ENCODE results near the gene VMP1.
A peak's percentile ranks its signal among the peaks of the same experiment; 100 is the strongest.
"Not testable (repeated sequence)": the region's sequence is repeated elsewhere in the genome, so short reads cannot be mapped to it uniquely, and the experiment has no call there.

Gene VMP1

DNA sequence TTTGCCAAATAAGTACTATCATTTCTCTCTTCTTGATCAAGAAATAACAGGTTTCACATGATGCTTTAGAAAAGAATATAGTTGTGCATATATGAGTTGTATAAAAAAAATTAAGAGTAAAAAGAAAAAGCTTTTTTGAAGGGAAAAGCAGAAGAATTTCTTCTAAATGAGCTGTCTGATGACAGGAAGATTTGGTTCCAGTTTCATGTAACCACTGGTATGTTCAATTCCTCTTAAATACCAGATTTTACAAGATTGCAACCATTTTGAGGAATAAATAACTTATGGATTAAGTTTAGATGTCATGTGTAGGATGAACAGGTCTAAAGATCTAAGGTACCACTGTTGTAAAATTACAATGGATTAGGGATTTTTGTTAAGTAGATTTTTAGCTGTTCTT is 45.0 kb downstream of the VMP1 start:
- peak overlapping the region; percentile 41 to 77 for H3K27ac Mint-ChIP-seq

DNA sequence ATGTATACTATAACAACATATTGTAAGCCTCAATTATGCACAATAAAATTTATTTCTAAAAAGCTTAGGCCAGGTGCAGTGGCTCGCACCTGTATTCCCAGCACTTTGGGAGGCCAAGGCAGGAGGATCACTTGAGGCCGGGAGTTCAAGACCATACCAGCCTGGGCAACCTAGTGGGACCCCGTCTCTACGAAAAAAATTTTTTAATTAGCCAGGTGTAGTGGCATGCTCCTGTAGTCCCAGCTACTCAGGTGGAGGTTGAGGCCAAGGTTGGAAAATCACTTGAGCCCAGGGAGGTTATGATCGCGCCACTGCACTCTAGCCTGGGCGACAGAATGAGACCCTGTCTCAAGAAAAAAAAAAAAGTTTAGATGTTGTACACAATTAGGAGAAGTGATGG is 45.5 kb downstream of the VMP1 start:
- DNase-seq: no peak
- H3K4me1 Mint-ChIP-seq (ENCODE audit: low read depth in 2 of 2): peaks cover 7 to 9% of the 10 kb centered on the region in 2 donors
- H3K27me3 Mint-ChIP-seq: no peaks in the 10 kb centered on the region
- H3K4me3 Mint-ChIP-seq: no peak overlapping the region
- peaks cover 11% of the 10 kb centered on the region for H3K36me3 Mint-ChIP-seq (ENCODE audit: insufficient read depth)
- no peak for ATAC-seq (replicated peaks)
- H3K27ac Mint-ChIP-seq: no peak overlapping the region
- no peaks in the 10 kb centered on the region for H3K9me3 Mint-ChIP-seq

More for the DNA sequence above, 45.0 kb downstream of the VMP1 start:
- Mint-ChIP-seq H3K36me3 (ENCODE audit: insufficient read depth) (peaks cover 11% of the 10 kb centered on the region), H3K27me3 (no peaks in the 10 kb centered on the region), H3K9me3 (no peaks in the 10 kb centered on the region), H3K4me1 (ENCODE audit: low read depth in 2 of 2) (peaks cover 7 to 9% of the 10 kb centered on the region in 2 donors), H3K4me3 (no peak overlapping the region)
- DNase-seq: no peak
- ATAC-seq (replicated peaks): no peak

DNA sequence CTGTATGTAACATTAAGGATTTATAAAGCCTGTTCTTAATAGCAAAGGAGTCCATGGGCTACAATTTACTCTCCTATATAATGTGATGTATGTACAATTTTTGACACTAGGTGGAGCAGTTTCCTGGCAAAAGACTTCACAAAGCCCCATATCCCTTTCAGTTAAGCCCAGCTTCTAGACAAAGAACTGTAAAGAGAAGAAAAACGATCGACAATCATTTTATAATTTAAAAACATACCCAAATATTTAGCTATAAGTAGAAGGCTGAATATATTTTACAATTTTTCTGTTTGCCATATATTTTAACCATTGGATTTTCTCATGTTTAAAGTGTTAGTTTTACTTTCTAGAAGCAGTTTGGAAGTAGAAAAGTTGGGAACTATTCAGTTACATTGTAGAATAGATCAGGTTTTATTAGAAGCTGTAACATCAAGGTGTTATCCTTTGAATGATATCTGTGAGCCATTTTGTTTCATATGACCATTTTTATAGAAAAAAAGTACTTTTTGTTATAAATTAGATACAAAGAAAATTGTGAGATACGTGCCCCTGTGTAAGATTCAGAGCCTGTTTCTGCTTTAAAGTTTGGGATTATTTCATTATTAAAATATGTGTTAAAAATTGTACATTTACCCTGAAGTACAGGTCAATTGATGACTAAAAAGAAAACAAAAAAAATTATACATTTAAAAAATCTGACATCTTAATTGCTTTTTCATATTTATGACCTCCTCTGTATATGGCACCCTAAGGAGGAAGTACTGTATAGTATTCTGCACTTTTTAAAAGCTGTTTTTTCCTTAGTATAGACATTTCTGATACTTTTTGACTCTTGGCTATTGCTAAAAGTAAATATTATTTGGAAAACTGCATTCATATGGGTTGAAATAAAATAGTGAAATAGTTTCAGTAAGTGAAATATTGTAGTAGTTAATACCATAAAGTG is 46.3 kb downstream of the VMP1 start:
- peaks cover 7 to 9% of the 10 kb centered on the region in 2 donors for H3K4me1 Mint-ChIP-seq (ENCODE audit: low read depth in 2 of 2)
- H3K27ac Mint-ChIP-seq: peak overlapping the region; percentile 49 to 51
- peaks cover 14% of the 10 kb centered on the region for H3K36me3 Mint-ChIP-seq (ENCODE audit: insufficient read depth)
- no peaks in the 10 kb centered on the region for H3K9me3 Mint-ChIP-seq
- H3K27me3 Mint-ChIP-seq: no peaks in the 10 kb centered on the region
- ATAC-seq (replicated peaks) (peak; percentile 98), DNase-seq (peak; percentile 41 to 43 (median 42))
- H3K4me3 Mint-ChIP-seq: peak overlapping the region; percentile 51 to 64

DNA sequence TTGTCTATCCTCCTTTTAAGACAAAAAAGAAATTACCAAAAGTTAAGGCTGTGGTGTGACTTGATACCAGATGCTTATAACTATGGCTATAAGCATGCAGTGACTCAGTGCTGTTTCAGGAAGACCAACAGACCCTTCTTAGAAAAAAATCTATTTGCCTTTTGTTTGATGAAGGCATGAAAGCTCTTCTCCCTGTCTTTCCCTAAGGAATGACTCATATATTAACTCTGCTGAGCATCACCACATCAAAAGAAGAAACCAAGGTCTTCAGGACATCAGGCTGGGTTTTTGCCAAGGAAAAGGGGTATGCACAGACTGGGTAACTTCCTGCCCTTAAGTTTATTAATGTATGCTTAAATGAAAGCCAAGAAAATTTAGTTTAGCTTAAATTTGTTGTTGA is 47.1 kb downstream of the VMP1 start:
- no peaks in the 10 kb centered on the region for H3K27me3 Mint-ChIP-seq
- H3K4me1 Mint-ChIP-seq (ENCODE audit: low read depth in 2 of 2): peaks cover 7 to 9% of the 10 kb centered on the region in 2 donors
- H3K4me3 Mint-ChIP-seq: peak overlapping the region in 1 of 2 donors; percentile 14
- peaks cover 17% of the 10 kb centered on the region for H3K36me3 Mint-ChIP-seq (ENCODE audit: insufficient read depth)
- H3K9me3 Mint-ChIP-seq: no peaks in the 10 kb centered on the region
- no peak for DNase-seq
- peak overlapping the region; percentile 51 to 88 for H3K27ac Mint-ChIP-seq
- ATAC-seq (replicated peaks): no peak

DNA sequence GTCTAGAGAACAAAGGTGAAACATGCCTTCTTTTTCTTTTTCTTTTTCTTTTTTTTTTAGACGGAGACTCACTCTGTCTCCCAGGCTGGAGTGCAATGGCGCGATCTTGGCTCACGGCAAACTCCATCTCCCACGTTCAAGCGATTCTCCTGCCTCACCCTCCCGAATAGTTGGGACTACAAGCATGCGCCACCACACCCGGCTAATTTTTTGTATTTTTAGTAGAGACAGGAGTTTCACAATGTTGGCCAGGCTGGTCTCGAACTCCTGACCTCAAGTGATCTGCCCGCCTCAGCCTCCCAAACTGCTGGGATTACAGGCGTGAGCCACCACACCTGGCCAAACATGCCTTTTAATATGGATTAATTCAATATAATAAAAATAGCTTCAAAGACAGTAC is 47.6 kb downstream of the VMP1 start:
- not testable (repeated sequence) for H3K9me3 Mint-ChIP-seq; H3K27me3 Mint-ChIP-seq; DNase-seq; ATAC-seq (replicated peaks); H3K4me1 Mint-ChIP-seq (ENCODE audit: low read depth in 2 of 2); H3K4me3 Mint-ChIP-seq
- Mint-ChIP-seq H3K36me3 (ENCODE audit: insufficient read depth) (peaks cover 17% of the 10 kb centered on the region), H3K27ac (peak overlapping the region; percentile 51 to 88)

DNA sequence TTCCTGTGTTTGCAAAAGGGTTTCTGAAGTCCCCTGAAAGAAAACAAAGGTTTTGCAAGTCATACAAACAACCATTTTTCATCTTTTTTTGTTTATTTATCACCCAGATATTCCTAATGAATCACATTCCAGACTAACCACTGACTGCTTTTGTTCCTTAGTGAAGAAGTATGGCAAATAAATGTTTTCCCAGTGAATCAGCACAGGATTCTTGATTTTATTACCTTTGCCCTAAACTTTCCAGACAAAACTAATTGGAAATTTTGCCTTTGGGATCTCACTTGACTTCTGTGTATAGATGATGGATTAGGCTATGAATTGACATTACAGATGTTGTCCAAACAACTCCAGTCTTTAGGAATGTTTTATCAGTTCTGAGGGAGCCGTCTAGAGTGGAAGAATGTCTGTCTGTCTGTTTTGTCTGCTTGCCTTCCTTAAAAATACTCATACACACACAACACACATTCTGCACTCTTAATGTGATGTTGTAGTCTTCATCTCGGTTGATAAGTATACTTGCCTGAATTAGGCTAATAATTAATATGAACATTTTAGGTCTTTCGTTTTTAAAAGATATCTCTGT is 48.9 kb downstream of the VMP1 start:
- peaks cover 17% of the 10 kb centered on the region for H3K36me3 Mint-ChIP-seq (ENCODE audit: insufficient read depth)
- H3K27me3 Mint-ChIP-seq: no peaks in the 10 kb centered on the region
- DNase-seq (no peak), ATAC-seq (replicated peaks) (no peak)
- no peak overlapping the region for H3K4me3 Mint-ChIP-seq
- no peak overlapping the region for H3K27ac Mint-ChIP-seq
- H3K4me1 Mint-ChIP-seq (ENCODE audit: low read depth in 2 of 2): peaks cover 7 to 9% of the 10 kb centered on the region in 2 donors
- H3K9me3 Mint-ChIP-seq: no peaks in the 10 kb centered on the region

DNA sequence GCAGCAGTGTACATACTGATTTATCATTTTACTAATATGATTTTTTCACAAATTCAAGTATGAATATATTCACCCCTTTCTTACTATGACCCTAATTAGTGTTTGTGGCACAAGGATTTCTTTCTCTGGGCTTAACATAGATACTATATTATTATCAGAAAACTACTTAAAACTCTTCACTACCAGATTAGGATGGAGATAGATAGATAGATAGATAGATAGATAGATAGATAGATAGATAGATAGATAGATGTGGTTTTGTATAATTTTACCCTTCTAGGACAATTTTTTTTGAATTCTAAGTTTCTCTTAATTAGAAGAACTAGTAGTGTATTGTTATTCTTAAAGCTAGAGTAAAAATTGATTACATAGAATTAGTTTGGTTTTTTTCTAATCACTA is 49.6 kb downstream of the VMP1 start:
- no peak overlapping the region for H3K27ac Mint-ChIP-seq
- H3K9me3 Mint-ChIP-seq: no peaks in the 10 kb centered on the region
- H3K4me3 Mint-ChIP-seq: no peak overlapping the region
- peaks cover 3 to 14% of the 10 kb centered on the region in 2 donors for H3K4me1 Mint-ChIP-seq (ENCODE audit: low read depth in 2 of 2)
- H3K36me3 Mint-ChIP-seq (ENCODE audit: insufficient read depth): peaks cover 17% of the 10 kb centered on the region
- no peaks in the 10 kb centered on the region for H3K27me3 Mint-ChIP-seq
- ATAC-seq (replicated peaks) (no peak), DNase-seq (no peak)

DNA sequence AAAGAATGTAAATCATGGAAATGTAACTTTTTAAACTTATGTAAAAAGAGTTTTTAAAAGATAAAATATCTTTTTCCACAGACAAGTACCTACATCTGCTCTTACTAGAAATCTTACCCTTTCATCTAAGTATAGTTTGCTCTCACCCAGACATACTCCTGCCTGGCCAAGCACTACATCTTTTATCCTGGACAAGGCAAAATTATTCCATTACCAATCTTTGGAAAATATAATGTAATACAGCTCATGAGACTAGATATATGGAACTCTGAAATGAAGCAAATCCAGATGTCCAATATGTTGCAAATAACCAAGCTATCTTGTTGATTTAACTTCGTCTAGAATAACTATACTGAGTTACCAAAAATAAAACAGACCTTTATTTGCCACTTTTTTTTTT is 50.0 kb downstream of the VMP1 start:
- Mint-ChIP-seq H3K27ac (peak overlapping the region in 1 of 2 donors; percentile 16), H3K9me3 (no peaks in the 10 kb centered on the region), H3K27me3 (no peaks in the 10 kb centered on the region), H3K4me1 (ENCODE audit: low read depth in 2 of 2) (peaks cover 3 to 14% of the 10 kb centered on the region in 2 donors), H3K36me3 (ENCODE audit: insufficient read depth) (peaks cover 17% of the 10 kb centered on the region), H3K4me3 (no peak overlapping the region)
- DNase-seq (no peak), ATAC-seq (replicated peaks) (no peak)

DNA sequence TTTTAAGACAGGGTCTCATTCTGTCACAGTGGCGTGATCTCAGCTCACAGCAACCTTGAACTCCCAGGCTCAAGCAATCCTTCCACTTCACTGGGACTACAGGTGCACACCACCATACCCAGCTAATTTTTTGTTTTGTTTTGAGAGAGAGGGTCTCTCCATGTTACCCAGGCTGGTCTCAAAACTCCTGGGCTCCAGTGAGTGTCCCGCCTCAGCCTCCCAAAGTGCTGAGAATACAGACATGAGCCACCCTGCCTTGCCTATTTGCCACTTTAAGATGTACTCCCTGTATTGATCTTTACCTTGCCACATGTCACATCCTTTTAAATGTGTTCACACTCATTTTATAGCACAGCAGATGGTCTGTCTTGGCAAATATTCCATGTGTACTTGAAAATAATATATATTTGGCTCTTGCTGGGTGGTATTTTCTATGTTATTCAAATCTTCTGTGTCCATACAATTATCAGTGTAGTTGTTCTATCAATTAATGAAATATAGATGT is 50.5 kb downstream of the VMP1 start:
- no peak for DNase-seq
- Mint-ChIP-seq H3K4me3 (no peak overlapping the region), H3K4me1 (ENCODE audit: low read depth in 2 of 2) (peaks cover 3 to 14% of the 10 kb centered on the region in 2 donors), H3K9me3 (no peaks in the 10 kb centered on the region), H3K36me3 (ENCODE audit: insufficient read depth) (peaks cover 17% of the 10 kb centered on the region), H3K27me3 (no peaks in the 10 kb centered on the region), H3K27ac (peak overlapping the region; percentile 16 to 53)
- ATAC-seq (replicated peaks): no peak

DNA sequence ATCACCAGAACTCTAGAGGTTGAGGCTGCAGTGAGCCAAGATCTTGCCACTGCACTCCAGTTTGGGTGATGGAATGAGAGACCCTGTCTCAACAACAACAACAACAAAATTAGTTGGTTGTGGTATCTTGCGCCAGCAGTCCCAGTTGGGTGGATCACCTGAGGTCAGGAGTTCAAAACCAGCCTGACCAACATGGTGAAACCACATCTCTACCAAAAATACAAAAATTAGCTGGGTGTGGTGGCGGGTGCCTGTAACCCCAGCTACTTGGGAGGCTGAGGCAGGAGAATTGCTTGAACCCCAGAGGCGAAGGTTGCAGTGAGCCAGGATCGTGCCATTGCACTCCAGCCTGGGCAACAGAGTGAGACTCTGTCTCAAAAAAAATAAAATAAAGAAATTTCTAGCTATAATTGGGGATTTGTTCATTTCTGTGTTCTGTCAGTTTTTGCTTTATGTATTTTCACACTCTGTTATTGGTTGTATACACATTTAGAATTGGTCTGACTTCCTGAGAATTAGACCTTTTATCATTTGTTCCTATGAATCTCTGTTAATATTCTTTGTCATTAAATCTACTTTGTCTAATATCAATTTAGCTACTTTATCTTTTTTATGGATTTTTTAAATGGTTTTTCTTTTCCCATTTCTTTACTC is 51.7 kb downstream of the VMP1 start:
- H3K27me3 Mint-ChIP-seq; H3K27ac Mint-ChIP-seq; H3K9me3 Mint-ChIP-seq; DNase-seq; H3K4me3 Mint-ChIP-seq; ATAC-seq (replicated peaks): not testable (repeated sequence)
- Mint-ChIP-seq H3K4me1 (ENCODE audit: low read depth in 2 of 2) (peaks cover 3 to 14% of the 10 kb centered on the region in 2 donors), H3K36me3 (ENCODE audit: insufficient read depth) (peaks cover 17% of the 10 kb centered on the region)

DNA sequence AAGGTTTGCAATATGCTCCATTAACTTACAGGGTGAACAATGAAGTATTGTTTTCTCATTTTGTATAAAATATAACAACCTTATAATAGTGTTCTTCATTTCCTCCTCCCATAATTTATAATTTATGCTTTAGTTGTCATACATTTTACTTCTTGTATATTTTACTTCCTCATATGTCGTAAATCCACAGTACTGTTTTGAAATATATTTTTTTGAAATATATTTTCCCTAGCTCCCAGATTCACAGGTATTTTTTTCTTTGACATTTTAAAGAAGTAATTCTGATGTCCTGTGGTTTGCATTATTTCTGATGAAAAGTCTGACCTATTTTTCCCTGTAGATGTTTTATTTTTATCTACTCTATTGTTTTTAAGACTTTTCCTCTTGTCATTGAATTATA is 52.7 kb downstream of the VMP1 start:
- Mint-ChIP-seq H3K36me3 (ENCODE audit: insufficient read depth) (peaks cover 17% of the 10 kb centered on the region), H3K4me1 (ENCODE audit: low read depth in 2 of 2) (peaks cover 0 to 5% of the 10 kb centered on the region in 2 donors), H3K4me3 (no peak overlapping the region), H3K27ac (no peak overlapping the region), H3K9me3 (no peaks in the 10 kb centered on the region), H3K27me3 (no peaks in the 10 kb centered on the region)
- DNase-seq (no peak), ATAC-seq (replicated peaks) (no peak)

DNA sequence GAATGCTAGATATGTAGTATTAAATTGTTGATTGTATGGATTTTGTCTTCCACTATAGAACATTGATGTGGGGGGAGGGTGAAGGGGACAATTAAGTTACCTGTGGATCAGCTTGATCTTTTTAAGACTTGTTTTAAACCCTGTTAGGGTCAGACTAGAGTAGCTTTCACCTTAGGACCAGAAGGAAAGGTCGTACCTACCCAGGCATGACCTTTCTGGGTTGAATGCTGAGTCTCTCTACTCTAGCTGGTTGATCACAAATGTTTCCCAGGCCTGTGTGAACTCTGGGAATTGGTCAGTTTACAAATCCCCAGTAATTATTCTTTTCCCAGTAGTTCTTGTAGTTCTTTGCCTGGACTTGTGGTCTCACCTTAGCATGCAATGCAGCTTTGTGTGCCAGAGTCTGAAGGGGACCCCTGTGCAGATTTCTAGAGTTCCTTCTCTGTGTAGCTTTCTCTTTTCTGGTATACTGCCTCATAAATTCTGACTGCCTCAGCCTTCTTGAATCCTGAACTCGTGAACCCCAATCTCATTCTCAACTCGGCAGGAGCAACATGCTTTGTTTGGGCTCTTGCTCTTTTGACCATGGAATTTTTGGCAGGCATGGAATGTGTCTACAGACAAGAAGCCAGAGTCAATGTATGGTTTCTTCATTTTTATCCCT is 54.1 kb downstream of the VMP1 start:
- DNase-seq (no peak), ATAC-seq (replicated peaks) (no peak)
- H3K36me3 Mint-ChIP-seq (ENCODE audit: insufficient read depth): peaks cover 17% of the 10 kb centered on the region
- H3K27ac Mint-ChIP-seq: no peak overlapping the region
- H3K9me3 Mint-ChIP-seq: no peaks in the 10 kb centered on the region
- H3K4me3 Mint-ChIP-seq: no peak overlapping the region
- peaks cover 0 to 5% of the 10 kb centered on the region in 2 donors for H3K4me1 Mint-ChIP-seq (ENCODE audit: low read depth in 2 of 2)
- H3K27me3 Mint-ChIP-seq: no peaks in the 10 kb centered on the region

Data from effector memory CD8-positive, alpha-beta T cell (primary cell).